ENCODE measurements around the gene PRICKLE2.

Gene PRICKLE2

GRCh38 chr3:64093825-64094712 is 131.2 kb downstream of the PRICKLE2 start:
- TF ChIP-seq SCRT2 (tag by site-specific recombination; IDR thresholded peaks at IDR 0.05) (peak; percentile 83), ZIC2 (tag by site-specific recombination; IDR thresholded peaks at IDR 0.05) (peak; percentile 57), ZSCAN4 (tag by site-specific recombination; IDR thresholded peaks at IDR 0.05) (no peak), CTCF (tag by site-specific recombination; IDR thresholded peaks at IDR 0.05) (no peak), SCRT1 (tag by site-specific recombination; IDR thresholded peaks at IDR 0.05; ENCODE audit: borderline replicate concordance) (peak; percentile 59; the same call in 1 of the 2 replicates), YY1 (tag by site-specific recombination; IDR thresholded peaks at IDR 0.05) (no peak), ZNF23 (tag by site-specific recombination; IDR thresholded peaks at IDR 0.05; ENCODE audit: borderline replicate concordance) (no peak)
- no peak overlapping the region for H3K27ac ChIP-seq (ENCODE audit: extremely low read depth, low read depth, low read length)
- H3K4me1 ChIP-seq (ENCODE audit: control insufficient read depth, insufficient read depth, low read length) = no peaks in the 10 kb centered on the region
- H3K36me3 ChIP-seq (ENCODE audit: control insufficient read depth in 2 of 2, insufficient read depth in 1 of 2, low read length in 2 of 2) = peaks cover 0 to 1% of the 10 kb centered on the region in 2 experiments; a peak in 1 of 3 replicates
- no peaks in the 10 kb centered on the region for H3K9me3 ChIP-seq (ENCODE audit: control insufficient read depth, insufficient read depth, low read depth, low read length)
- POLR2A ChIA-PET = no interaction called here
- CTCF ChIA-PET = no interaction called here
- no peak overlapping the region for H3K4me3 ChIP-seq (ENCODE audit: low read depth, low read length)

DNA sequence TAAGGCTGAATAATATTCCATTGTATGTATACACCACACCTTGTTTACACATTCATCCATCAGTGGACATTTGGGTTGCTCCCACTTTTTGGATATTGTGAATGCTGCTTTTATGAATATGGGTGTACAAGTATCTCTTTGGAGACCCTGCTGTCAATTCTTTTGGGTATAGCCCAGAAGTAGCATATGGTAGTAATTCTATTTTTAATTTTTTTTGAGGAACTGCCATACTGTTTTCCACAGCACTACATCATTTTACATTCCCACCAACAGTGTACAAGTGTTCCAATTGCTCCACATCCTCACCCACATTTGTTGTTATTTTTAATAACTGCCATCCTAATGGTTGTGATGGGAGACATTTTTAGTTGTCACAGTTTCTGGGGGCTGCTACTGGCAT is 132.1 kb downstream of the PRICKLE2 start:
- Histone ChIP-seq H3K4me3 (ENCODE audit: low read depth, low read length) (no peak overlapping the region), H3K9me3 (ENCODE audit: control insufficient read depth, insufficient read depth, low read depth, low read length) (no peaks in the 10 kb centered on the region), H3K27ac (ENCODE audit: extremely low read depth, low read depth, low read length) (no peak overlapping the region), H3K4me1 (ENCODE audit: control insufficient read depth, insufficient read depth, low read length) (peaks cover 1% of the 10 kb centered on the region; the same call in 1 of the 2 replicates), H3K36me3 (ENCODE audit: control insufficient read depth in 2 of 2, insufficient read depth in 1 of 2, low read length in 2 of 2) (no peaks in the 10 kb centered on the region)
- ChIA-PET CTCF (no interaction called here), POLR2A (no interaction called here)
- TF ChIP-seq ZNF792 (tag by site-specific recombination; IDR thresholded peaks at IDR 0.05) = no peak
- TF ChIP-seq ZNF202 (tag by site-specific recombination; IDR thresholded peaks at IDR 0.05; ENCODE audit: borderline replicate concordance) = no peak
- TF ChIP-seq ZNF433 (tag by site-specific recombination; IDR thresholded peaks at IDR 0.05; ENCODE audit: low read depth) = no peak
- no peak for TF ChIP-seq ZNF426 (tag by site-specific recombination; IDR thresholded peaks at IDR 0.05)
- no peak for TF ChIP-seq ATF2 (tag by site-specific recombination; IDR thresholded peaks at IDR 0.05; ENCODE audit: low read depth)
- no peak for TF ChIP-seq KLF16 (tag by site-specific recombination; IDR thresholded peaks at IDR 0.05)
- TF ChIP-seq ZNF398 (tag by site-specific recombination; IDR thresholded peaks at IDR 0.05) = no peak
- no peak for TF ChIP-seq ZNF514 (tag by site-specific recombination; IDR thresholded peaks at IDR 0.05)
- TF ChIP-seq ZNF404 (tag by site-specific recombination; IDR thresholded peaks at IDR 0.05) = no peak
- no peak for TF ChIP-seq CTCF (tag by site-specific recombination; IDR thresholded peaks at IDR 0.05)
- no peak for TF ChIP-seq ZBTB44 (tag by site-specific recombination; IDR thresholded peaks at IDR 0.05)
- TF ChIP-seq ZBTB21 (tag by site-specific recombination; IDR thresholded peaks at IDR 0.05) = no peak
- no peak for TF ChIP-seq SCRT1 (tag by site-specific recombination; IDR thresholded peaks at IDR 0.05; ENCODE audit: borderline replicate concordance)
- no peak for TF ChIP-seq ZNF501 (tag by site-specific recombination; IDR thresholded peaks at IDR 0.05)
- no peak for TF ChIP-seq ZNF658 (tag by site-specific recombination; IDR thresholded peaks at IDR 0.05)
- TF ChIP-seq OSR2 (tag by site-specific recombination; IDR thresholded peaks at IDR 0.05) = no peak
- no peak for TF ChIP-seq ZBTB26 (tag by site-specific recombination; optimal IDR thresholded peaks at IDR 0.05)

Measured in HEK293 (cell line).